Prostate gland (tissue), 2 donors: ENCODE data around the gene LZTR1. TPM values are rescaled to one million over a fixed set of nuclear protein-coding genes. Genes with fewer than 3 reads are reported as not detected.

Experiments
- DNase-seq: peaks from one replicate; pipeline ENCODE4 v3.0.0-alpha.2; 2019; ENCODE audit warnings: low spot score
- H3K27ac ChIP-seq, 2 donors: fragments of 200-600 bp; sonication (generic); 2 replicates each; pipeline ENCODE4 v1.5.1; 2017 to 2019
- H3K27me3 ChIP-seq: fragments of 200-600 bp; sonication (generic); replicated peaks from 2 replicates; pipeline ENCODE4 v1.5.1; 2019; ENCODE audit not compliant: insufficient read depth
- H3K36me3 ChIP-seq, 2 donors: fragments of 200-600 bp; sonication (generic); 1 replicate in 1 of 2; 2 replicates in 1 of 2; pipeline versions ENCODE4 v1.5.1 to v1.8.1; 2017 to 2019
- H3K4me1 ChIP-seq: fragments of 200-600 bp; sonication (generic); replicated peaks from 2 replicates; pipeline ENCODE4 v1.5.1; 2019
- H3K4me3 ChIP-seq, 2 donors: fragments of 200-600 bp; sonication (generic); 2 replicates each; pipeline ENCODE4 v1.5.1; 2017 to 2019
- H3K9me3 ChIP-seq: fragments of 200-600 bp; sonication (generic); 2 replicates; pipeline ENCODE4 v1.5.1; 2017
- POLR2A ChIP-seq: fragments of 450-650 bp; IDR thresholded peaks from one replicate; pipeline ENCODE4 v1.6.1; 2016; ENCODE audit warnings: antibody characterized with exemption, mild to moderate bottlenecking
- POLR2AphosphoS5 ChIP-seq: sonication (generic); formaldehyde crosslinking; IDR thresholded peaks from one replicate; pipeline ENCODE4 v1.6.1; 2017; ENCODE audit warnings: antibody characterized with exemption
- WGBS: methylation state at CpG from one replicate; pipeline ENCODE4 v1.1.5; 2018; 5-methylcytosine and 5-hydroxymethylcytosine counted together
- intact Hi-C: fragments of 100-400 bp; cut with DNase I; formaldehyde crosslinking; loops from one replicate; pipeline ENCODE4 v1.14.2; 2022
- total RNA-seq, 2 donors: library from RNA; depleted of rRNA; stranded (reverse); fragments of >200 nt; gene quantifications; one replicate each; pipeline ENCODE4 v1.1.0, GENCODE V29; 2016
- TF ChIP-seq, protein P1 (sequence below), 4 experiments: fragments of 200-600 bp in 2 of 4; fragments of 450-650 bp in 2 of 4; sonication (generic) in 2 of 4; IDR thresholded peaks; 1 replicate in 3 of 4; 2 replicates in 1 of 4; pipeline ENCODE4 v1.5.1; 2016 to 2019; ENCODE audit warnings: antibody characterized with exemption in 4 of 4, mild to moderate bottlenecking in 2 of 4, moderate library complexity in 2 of 4

The LZTR1 gene
- total RNA-seq, 2 donors from 2014 or later, result 41.5 to 48.9 TPM

DNA sequence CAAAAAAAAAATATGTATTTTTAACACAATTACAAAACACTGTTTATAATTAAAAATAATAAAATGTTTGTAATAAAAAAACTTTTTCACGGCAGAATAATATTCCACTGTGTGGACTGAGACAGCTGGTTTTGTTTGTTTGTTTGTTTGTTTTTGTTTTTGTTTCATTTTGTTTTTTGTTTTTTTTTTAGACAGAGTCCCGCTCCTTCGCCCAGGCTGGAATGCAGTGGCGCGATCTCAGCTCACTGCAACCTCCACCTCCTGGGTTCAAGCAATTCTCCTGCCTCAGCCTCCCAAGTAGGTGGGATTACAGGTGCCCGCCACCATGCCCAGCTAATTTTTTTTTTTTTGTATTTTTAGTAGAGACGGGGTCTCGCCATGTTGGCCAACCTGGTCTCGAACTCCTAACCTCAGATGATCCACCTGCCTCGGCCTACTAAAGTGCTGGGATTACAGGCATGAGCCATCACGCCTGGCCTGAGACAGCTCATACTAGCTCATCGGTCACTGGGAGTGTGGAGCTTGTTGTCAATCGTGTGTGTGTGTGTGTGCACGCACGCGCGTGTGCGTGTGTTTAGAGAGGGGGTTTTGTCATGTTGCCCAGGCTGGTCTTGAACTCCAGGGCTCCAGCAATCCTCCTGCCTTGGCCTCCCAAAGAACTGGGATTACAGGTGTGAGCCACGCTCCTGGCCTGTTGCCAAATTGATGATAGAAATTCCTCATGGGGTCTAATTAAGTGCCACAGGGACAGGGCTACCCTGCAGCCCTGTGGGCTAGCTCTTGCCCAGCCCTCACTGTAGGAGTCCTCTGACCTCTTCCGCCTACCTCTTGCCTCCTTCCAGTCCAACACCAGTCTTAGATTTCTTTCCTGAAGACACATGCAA lies 22.3 kb upstream of the LZTR1 start:
- 94% methylated on average over 20 of the region's 20 CpGs for WGBS
- intact Hi-C loops, result loop anchor here (10.0 kb wide), 1 partner anchor 55 kb away; no protein-coding TSS in a partner anchor
- H3K4me1 ChIP-seq, result no peaks in the 10 kb centered on the region
- TF ChIP-seq POLR2AphosphoS5 (no peak), POLR2A (no peak)
- TF ChIP-seq, protein P1, sequence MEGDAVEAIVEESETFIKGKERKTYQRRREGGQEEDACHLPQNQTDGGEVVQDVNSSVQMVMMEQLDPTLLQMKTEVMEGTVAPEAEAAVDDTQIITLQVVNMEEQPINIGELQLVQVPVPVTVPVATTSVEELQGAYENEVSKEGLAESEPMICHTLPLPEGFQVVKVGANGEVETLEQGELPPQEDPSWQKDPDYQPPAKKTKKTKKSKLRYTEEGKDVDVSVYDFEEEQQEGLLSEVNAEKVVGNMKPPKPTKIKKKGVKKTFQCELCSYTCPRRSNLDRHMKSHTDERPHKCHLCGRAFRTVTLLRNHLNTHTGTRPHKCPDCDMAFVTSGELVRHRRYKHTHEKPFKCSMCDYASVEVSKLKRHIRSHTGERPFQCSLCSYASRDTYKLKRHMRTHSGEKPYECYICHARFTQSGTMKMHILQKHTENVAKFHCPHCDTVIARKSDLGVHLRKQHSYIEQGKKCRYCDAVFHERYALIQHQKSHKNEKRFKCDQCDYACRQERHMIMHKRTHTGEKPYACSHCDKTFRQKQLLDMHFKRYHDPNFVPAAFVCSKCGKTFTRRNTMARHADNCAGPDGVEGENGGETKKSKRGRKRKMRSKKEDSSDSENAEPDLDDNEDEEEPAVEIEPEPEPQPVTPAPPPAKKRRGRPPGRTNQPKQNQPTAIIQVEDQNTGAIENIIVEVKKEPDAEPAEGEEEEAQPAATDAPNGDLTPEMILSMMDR (IDR thresholded peaks at IDR 0.05), result no peak
- no peak for DNase-seq
- no peak overlapping the region for H3K27ac ChIP-seq
- no peaks in the 10 kb centered on the region for H3K27me3 ChIP-seq
- H3K9me3 ChIP-seq, result no peaks in the 10 kb centered on the region
- H3K4me3 ChIP-seq, result no peak overlapping the region
- no peaks in the 10 kb centered on the region for H3K36me3 ChIP-seq

DNA sequence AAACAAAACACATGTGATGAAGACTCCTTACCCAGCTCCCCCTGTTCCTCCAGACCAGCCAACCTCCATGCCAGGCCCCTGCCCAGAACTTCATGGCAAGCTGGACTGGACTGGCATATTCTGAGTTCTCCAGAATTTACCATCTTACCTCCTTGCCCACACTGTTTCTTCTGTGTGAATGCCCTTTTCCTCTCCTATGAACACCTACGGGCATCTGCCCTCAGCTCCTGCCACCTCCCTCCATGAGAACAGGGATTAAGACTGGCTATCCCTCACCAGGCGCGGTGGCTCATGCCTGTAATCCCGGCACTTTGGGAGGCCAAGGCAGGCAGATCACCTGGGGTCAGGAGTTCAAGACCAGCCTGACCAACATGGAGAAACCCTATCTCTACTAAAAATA lies 21.5 kb upstream of the LZTR1 start:
- DNase-seq, result no peak
- no peak overlapping the region for H3K4me3 ChIP-seq
- H3K27ac ChIP-seq, result no peak overlapping the region
- intact Hi-C loops, result no loop called here
- TF ChIP-seq POLR2AphosphoS5, result no peak
- no peak for TF ChIP-seq POLR2A
- TF ChIP-seq, protein P1 (IDR thresholded peaks at IDR 0.05), result no peak
- no peaks in the 10 kb centered on the region for H3K27me3 ChIP-seq
- no peaks in the 10 kb centered on the region for H3K36me3 ChIP-seq
- H3K9me3 ChIP-seq, result no peaks in the 10 kb centered on the region
- H3K4me1 ChIP-seq, result no peaks in the 10 kb centered on the region
- 98% methylated on average over 4 of the region's 4 CpGs for WGBS

DNA sequence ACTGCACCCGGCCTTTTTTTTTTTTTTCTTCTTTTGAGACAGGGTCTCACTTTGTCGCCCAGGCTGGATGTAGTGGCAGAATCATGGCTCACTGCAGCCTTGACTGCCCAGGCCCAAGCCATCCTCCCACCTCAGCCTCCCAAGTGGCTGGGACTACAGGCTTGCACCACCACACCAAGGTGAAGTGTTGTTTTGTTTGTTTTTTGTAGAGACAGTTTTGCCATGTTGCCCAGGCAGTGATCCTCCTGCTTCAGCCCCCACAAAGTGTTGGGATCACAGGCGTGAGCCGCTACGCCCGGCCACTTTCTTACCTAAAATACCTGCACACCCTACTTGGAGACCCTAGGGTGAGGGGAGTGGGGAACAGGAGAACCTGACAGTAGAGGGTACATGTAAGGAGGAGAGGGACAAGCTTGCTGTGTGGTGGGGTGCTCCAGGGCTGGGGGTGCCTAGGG lies 19.6 kb upstream of the LZTR1 start:
- intact Hi-C loops, result no loop called here
- H3K27me3 ChIP-seq, result no peaks in the 10 kb centered on the region
- H3K9me3 ChIP-seq, result no peaks in the 10 kb centered on the region
- no peak for TF ChIP-seq POLR2AphosphoS5
- TF ChIP-seq, protein P1 (IDR thresholded peaks at IDR 0.05), result no peak
- TF ChIP-seq POLR2A, result no peak
- H3K36me3 ChIP-seq, result no peaks in the 10 kb centered on the region
- no peak overlapping the region for H3K27ac ChIP-seq
- no peak for DNase-seq
- 95% methylated on average over 6 of the region's 6 CpGs for WGBS
- H3K4me1 ChIP-seq, result no peaks in the 10 kb centered on the region
- H3K4me3 ChIP-seq, result no peak overlapping the region

DNA sequence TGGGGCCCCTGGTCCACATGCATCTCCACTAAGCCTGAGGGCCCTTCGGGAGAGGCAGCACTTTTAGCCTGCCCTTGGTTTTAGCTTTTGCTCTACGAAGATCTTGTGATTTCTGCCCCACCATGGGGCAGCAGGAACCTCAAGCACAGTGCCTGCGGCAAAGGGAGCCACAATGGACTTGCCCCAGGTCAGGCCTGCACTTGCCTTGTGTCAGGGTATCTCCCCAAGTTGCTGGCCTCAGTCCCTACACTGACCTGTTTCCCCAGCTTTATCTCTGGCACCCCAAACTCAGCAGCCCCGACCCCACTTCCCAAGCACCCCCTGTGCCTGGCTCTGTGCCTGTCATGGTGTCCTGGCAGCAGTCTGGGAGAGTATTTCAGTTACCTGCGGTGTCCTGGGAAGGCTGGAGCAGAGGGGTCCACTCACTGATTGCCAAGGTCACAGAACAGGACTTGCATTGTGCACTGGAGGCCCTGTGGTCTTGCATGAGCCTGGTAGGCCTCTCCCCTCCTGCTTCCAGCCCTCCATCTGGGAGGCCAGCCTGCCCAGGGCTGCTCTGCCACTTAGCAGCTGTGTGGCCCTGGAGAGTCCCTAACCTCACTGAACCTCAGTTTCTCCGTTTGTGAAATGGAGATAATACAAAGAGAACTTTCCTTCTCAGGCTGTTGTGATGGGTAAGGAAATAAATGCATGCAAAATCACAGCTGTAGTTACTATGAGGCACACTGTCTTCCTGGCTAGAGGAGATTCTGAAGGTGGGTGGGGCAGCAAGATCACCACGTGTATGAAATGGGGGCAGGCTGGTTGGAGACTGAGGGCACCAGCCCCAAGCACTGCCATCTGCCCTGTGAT lies 18.7 kb upstream of the LZTR1 start:
- no peaks in the 10 kb centered on the region for H3K27me3 ChIP-seq
- H3K4me3 ChIP-seq, result no peak overlapping the region
- 79% methylated on average over 7 of the region's 7 CpGs for WGBS
- intact Hi-C loops, result no loop called here
- DNase-seq, result no peak
- no peaks in the 10 kb centered on the region for H3K36me3 ChIP-seq
- no peak overlapping the region for H3K27ac ChIP-seq
- H3K9me3 ChIP-seq, result no peaks in the 10 kb centered on the region
- TF ChIP-seq POLR2A (no peak), POLR2AphosphoS5 (no peak)
- TF ChIP-seq, protein P1 (IDR thresholded peaks at IDR 0.05), result no peak
- no peaks in the 10 kb centered on the region for H3K4me1 ChIP-seq
